ENCODE measurements around the gene KCNMA1. TPM values are rescaled to one million over a fixed set of nuclear protein-coding genes. Genes with fewer than 3 reads are reported as not detected.
"Not testable (repeated sequence)": the region's sequence is repeated elsewhere in the genome, so short reads cannot be mapped to it uniquely, and the experiment has no call there.

Gene KCNMA1
- total RNA-seq, 1 donor from 2014 or later = 15.3 TPM

- no peak for DNase-seq (ENCODE audit: low read depth)
Observed at GRCh38 chr10:77664008-77664407, 26.4 kb upstream of the KCNMA1 start.

- DNase-seq (ENCODE audit: low read depth) = no peak
Observed at GRCh38 chr10:77661674-77662073, 24.1 kb upstream of the KCNMA1 start.

GRCh38 chr10:77661100-77661499 is 23.5 kb upstream of the KCNMA1 start:
- DNase-seq (ENCODE audit: low read depth) = no peak

GRCh38 chr10:77659046-77659670 is 21.6 kb upstream of the KCNMA1 start:
- DNase-seq (ENCODE audit: low read depth) = not testable (repeated sequence)

- no peak for DNase-seq (ENCODE audit: low read depth)
Observed at GRCh38 chr10:77653210-77653609, 15.6 kb upstream of the KCNMA1 start.

GRCh38 chr10:77649333-77650331 is 12.0 kb upstream of the KCNMA1 start:
- DNase-seq (ENCODE audit: low read depth) = no peak

- no peak for DNase-seq (ENCODE audit: low read depth)
Observed at GRCh38 chr10:77648472-77648871, 10.9 kb upstream of the KCNMA1 start.

GRCh38 chr10:77647543-77648293 is 10.1 kb upstream of the KCNMA1 start:
- DNase-seq (ENCODE audit: low read depth) = no peak

GRCh38 chr10:77644557-77645243 is 7.1 kb upstream of the KCNMA1 start:
- no peak for DNase-seq (ENCODE audit: low read depth)

DNA sequence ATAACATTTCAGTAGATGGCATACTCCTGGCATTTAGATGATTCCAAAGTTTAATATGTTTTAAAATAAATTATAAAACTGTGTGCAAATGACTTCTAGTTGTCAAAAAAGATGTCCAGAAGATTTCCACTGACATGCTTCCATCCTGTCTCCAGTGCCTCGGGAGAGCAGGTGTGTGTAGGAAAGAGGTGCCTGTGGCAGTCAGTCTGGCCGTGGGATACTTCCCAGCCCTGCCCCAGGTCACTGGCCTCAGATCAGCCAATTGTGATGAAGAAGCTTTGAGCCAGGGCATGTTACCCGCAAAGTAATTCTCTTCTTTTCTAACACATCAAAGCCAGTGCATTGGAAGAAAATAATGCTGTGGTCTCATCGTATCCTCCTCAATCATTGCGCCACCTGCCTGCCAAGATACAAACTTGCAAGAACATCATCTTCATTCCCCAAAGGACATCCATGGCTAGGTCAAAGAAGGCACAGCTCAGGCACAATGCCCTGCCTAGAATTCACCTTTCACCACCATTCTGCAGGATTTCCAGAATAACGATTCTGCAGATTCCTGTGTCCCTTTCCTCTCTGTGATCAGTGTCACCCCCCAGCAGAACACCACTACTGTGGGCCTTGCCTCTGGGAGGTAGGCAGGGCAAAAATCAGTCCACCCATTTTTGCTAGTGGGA is 6.3 kb upstream of the KCNMA1 start:
- peak; percentile 63 for DNase-seq (ENCODE audit: low read depth)

- peak; percentile 88 for DNase-seq (ENCODE audit: low read depth)
Observed at GRCh38 chr10:77641788-77642397, 4.3 kb upstream of the KCNMA1 start.

- no peak for DNase-seq (ENCODE audit: low read depth)
Observed at GRCh38 chr10:77641344-77641743, 3.7 kb upstream of the KCNMA1 start.

DNA sequence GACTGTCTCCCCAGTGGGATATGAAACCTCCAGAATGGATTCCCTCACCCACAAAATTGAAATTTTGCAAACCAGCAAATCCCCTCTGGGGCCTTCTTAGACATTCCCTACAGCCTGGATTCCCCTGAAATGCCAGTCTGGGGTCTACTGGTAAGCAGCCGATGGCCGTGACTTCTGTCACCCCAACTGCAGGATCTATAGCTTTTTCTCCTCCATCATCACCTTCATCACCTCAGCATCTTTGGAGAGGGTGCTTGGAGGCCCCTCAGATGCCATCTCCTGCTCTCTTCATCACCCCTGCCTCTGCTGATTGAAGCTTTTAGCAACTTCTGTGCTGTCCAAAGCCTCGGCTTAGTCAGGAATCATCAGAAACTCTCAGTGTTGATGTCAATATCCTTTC is 2.6 kb upstream of the KCNMA1 start:
- DNase-seq (ENCODE audit: low read depth) = no peak

GRCh38 chr10:77639756-77640155 is 2.1 kb upstream of the KCNMA1 start:
- no peak for DNase-seq (ENCODE audit: low read depth)

DNA sequence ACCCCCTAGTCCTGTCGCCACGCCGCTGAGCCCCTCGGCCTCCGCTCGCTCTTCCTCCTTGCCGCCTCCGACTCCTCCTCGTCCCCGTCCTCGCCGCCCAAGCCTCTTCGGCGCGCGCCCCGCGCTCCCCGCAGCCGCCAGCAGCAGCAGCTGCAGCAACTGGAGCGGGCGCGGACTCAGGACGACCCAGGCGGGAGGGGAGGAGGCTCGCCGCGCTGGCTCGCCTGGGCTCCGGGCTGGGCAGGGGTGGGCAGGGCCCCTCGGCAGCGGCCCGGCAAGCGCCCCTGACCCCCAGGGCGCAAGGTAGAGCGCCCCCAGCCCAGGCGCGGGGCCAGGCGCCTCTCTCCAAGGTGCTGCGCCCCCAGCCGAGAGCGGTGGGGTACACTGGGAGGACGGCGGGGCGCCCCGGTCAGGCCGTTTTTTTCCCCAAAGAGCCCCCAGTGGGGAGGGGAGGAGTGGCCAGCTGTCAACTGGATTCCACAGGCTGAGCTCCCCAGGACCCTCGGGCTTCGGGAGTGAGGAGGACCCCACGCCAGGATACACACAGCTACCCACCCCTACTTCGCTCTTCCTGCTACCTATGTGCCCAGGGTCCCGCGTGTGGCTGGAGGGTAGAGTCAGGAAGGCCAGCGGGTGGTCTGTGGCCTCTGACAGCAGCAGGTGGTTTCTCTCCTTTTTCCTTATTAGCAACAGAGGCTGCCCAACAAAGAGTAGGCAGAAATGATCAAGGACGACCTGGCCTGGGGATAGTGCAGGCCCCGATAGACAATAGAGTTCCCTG is 903 bp upstream of the KCNMA1 start:
- DNase-seq (ENCODE audit: low read depth) = peak; percentile 79

DNA sequence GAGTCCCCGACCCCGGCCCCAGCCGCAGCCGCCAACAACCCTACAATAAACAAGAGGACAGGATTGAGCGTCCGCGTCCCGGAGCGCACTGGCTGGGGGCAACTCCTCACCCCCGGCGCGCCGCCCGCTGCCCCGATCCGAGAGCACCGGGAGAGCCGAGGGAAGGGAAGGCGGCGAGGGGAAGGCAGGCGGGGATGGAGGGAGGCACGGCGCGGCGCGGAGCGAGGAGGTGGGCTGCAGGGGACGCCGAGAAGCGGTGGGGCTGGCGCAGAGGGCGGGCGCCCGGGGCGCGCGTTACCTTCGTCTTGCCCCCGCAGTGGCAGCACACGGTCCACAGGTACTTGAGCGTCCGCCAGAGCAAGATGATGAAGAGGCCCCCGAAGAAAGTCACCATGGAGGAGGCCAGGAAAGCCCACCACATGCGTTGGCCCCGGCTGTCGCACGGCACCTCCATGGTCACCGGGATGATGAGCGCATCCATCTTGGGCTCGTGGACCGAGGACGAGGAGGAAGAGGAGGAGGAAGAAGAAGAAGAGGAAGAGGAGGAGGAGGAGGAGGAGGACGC is 559 bp downstream of the KCNMA1 start:
- DNase-seq (ENCODE audit: low read depth) = no peak

GRCh38 chr10:77636282-77636966 is 1.2 kb downstream of the KCNMA1 start:
- DNase-seq (ENCODE audit: low read depth) = no peak
